Right atrium auricular region (tissue), 2 donors: ENCODE data around the gene OR5M3. TPM values are rescaled to one million over a fixed set of nuclear protein-coding genes. Genes with fewer than 3 reads are reported as not detected.

Experiments used
- DNase-seq: peaks from one replicate; pipeline ENCODE4 v3.0.0-alpha.2; 2019; ENCODE audit warnings: low spot score
- H3K27ac ChIP-seq, 2 donors: fragments of 200-600 bp; sonication (generic); 1 replicate in 1 of 2; 2 replicates in 1 of 2; pipeline ENCODE4 v1.5.1; 2016 to 2019
- H3K27me3 ChIP-seq, 2 donors: fragments of 200-600 bp; sonication (generic); one replicate each; pipeline versions ENCODE4 v1.5.1 to v1.6.0; 2017 to 2019
- H3K36me3 ChIP-seq: fragments of 200-600 bp; sonication (generic); one replicate; pipeline ENCODE4 v1.5.1; 2016
- H3K4me1 ChIP-seq, 2 donors: fragments of 200-600 bp; sonication (generic); one replicate each; pipeline versions ENCODE4 v1.5.1 to v1.6.0; 2017 to 2019
- H3K4me3 ChIP-seq, 2 donors: fragments of 200-600 bp; sonication (generic); 1 replicate in 1 of 2; 2 replicates in 1 of 2; pipeline ENCODE4 v1.5.1; 2017 to 2019; ENCODE audit warnings: mild to moderate bottlenecking in 1 of 2, moderate library complexity in 1 of 2
- H3K9me3 ChIP-seq, 2 donors: fragments of 200-600 bp; sonication (generic); one replicate each; pipeline ENCODE4 v1.5.1; 2019
- CTCF ChIP-seq, 2 donors: fragments of 200-600 bp; sonication (generic); IDR thresholded peaks; one replicate each; pipeline ENCODE4 v1.5.1; 2019; ENCODE audit warnings: antibody characterized with exemption in 2 of 2
- total RNA-seq, 2 donors: library from RNA; depleted of rRNA; stranded (reverse); fragments of >200 nt; gene quantifications; one replicate each; pipeline ENCODE4 v1.1.0, GENCODE V29; 2016

The OR5M3 gene
- total RNA-seq, 2 donors from 2014 or later = not detected

DNA sequence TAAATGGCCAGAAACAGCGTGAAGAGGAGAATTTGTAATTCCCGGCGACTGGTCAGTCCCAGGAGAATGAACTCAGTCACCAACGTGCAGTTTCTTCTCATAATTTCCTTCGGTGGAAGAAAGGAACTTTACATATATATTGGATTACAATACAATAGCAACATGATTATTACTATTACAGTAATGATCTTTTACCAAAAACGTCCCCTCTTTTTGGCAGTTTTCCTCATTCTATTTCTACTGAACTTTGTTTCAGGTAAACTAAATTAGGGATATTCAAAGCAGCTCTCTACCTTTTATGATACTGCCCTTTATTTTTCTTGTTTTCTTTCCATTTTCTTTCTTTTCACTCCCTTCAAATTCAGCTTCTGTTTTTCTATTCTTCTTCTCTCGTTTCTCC lies 18.1 kb upstream of the OR5M3 start, which contains the start of gene OR5M8:
Gene OR5M8 (minus strand): TSS at position 101 of the 400 bp plus-strand sequence. CDS start 0 bp downstream, at position 101.
- no peaks in the 10 kb centered on the region for H3K4me1 ChIP-seq
- no peak for TF ChIP-seq CTCF (IDR thresholded peaks at IDR 0.05)
- no peak for DNase-seq
- no peaks in the 10 kb centered on the region for H3K27me3 ChIP-seq
- H3K9me3 ChIP-seq = peaks cover 0 to 6% of the 10 kb centered on the region in 2 donors
- H3K27ac ChIP-seq = no peak within 1 kb of the TSS
- no peaks in the 10 kb centered on the region for H3K36me3 ChIP-seq
- no peak within 1 kb of the TSS for H3K4me3 ChIP-seq

GRCh38 chr11:56486801-56487200 lies 13.6 kb upstream of the OR5M3 start:
- peaks cover 0 to 6% of the 10 kb centered on the region in 2 donors for H3K9me3 ChIP-seq
- H3K4me3 ChIP-seq = no peak overlapping the region
- TF ChIP-seq CTCF (IDR thresholded peaks at IDR 0.05) = no peak
- no peak overlapping the region for H3K27ac ChIP-seq
- no peaks in the 10 kb centered on the region for H3K27me3 ChIP-seq
- H3K36me3 ChIP-seq = no peaks in the 10 kb centered on the region
- DNase-seq = no peak
- H3K4me1 ChIP-seq = no peaks in the 10 kb centered on the region

DNA sequence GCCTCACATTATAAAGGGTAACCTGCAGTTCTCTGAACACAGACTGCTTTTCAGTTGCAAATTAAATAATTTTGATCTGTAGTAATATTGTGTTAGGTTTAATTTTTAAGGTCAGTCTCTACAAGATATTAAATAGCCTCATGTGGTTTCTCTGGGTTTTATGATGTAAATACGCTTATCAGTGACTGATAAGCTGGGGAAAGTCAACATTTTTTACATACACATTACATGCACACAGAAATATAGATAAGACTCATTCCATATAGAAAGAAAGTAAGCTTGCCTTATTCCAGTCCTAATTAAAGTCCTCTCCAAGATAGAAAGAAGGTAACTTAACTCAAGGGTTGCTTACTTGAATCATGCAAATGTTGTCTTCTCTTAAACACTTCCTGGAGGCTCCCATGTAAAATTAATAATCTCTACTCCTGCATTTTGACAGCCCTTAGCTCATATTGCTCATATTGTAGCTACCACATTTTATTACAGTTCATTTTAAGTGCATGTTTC lies 1.6 kb upstream of the OR5M3 start:
- Histone ChIP-seq H3K9me3 (no peaks in the 10 kb centered on the region), H3K4me3 (no peak overlapping the region), H3K27me3 (no peaks in the 10 kb centered on the region), H3K4me1 (no peaks in the 10 kb centered on the region), H3K27ac (no peak overlapping the region), H3K36me3 (no peaks in the 10 kb centered on the region)
- no peak for DNase-seq
- TF ChIP-seq CTCF (IDR thresholded peaks at IDR 0.05) = no peak

DNA sequence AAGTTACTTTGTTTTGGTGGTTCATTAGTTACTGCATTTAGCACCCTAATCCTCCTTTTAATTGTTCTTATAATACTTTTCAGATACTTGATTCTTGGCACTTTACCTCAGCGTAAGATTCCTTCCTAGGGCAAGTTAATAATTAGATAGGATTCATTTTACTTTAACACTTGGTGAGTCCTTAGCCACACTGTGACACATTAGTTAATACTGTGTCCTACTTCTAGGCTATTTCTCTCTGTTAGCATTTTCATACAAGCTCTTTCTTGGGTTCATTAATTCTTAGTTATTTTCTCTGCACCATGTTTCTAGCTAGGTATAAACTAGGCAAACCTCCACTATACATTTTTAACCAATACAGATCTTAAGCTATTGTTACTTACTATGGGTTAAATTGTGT lies 16.1 kb downstream of the OR5M3 start:
- H3K9me3 ChIP-seq = no peaks in the 10 kb centered on the region
- no peak for TF ChIP-seq CTCF (IDR thresholded peaks at IDR 0.05)
- no peak for DNase-seq
- no peaks in the 10 kb centered on the region for H3K4me1 ChIP-seq
- H3K27me3 ChIP-seq = no peaks in the 10 kb centered on the region
- H3K27ac ChIP-seq = no peak overlapping the region
- H3K4me3 ChIP-seq = no peak overlapping the region
- no peaks in the 10 kb centered on the region for H3K36me3 ChIP-seq

DNA sequence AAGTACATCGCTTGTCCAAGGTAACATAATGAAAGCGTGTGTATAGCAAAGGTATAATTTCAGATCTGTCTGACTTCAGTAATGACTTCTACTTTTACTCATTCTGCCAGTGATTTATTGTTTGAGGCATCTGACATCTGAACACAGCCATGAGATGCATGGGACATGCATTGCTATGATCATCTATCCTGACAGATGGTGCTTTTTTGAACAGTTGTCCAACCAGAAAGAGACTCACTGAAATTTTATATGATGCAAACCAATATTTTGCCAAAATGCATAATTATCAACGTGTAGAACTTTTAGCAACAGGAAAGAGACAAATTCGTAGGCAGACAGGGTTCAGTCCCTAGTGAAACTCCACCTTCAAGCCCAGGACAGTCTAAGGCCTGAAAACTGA lies 19.6 kb downstream of the OR5M3 start:
- no peaks in the 10 kb centered on the region for H3K27me3 ChIP-seq
- no peak for DNase-seq
- H3K27ac ChIP-seq = no peak overlapping the region
- no peaks in the 10 kb centered on the region for H3K4me1 ChIP-seq
- no peaks in the 10 kb centered on the region for H3K36me3 ChIP-seq
- no peaks in the 10 kb centered on the region for H3K9me3 ChIP-seq
- TF ChIP-seq CTCF (IDR thresholded peaks at IDR 0.05) = no peak
- no peak overlapping the region for H3K4me3 ChIP-seq

Other genes starting within 250 kb of the OR5M3 start
- not detected for gene OR5T2, start 239.1 kb downstream of the OR5M3 start, total RNA-seq
- not detected for gene OR5T3, start 221.1 kb downstream of the OR5M3 start, total RNA-seq
- gene OR5T1, start 199.2 kb downstream of the OR5M3 start, total RNA-seq = not detected
- not detected for gene OR8H1, start 181.1 kb downstream of the OR5M3 start, total RNA-seq
- gene OR8K3, start 158.2 kb downstream of the OR5M3 start, total RNA-seq = not detected
- not detected for gene OR8K1, start 127.3 kb downstream of the OR5M3 start, total RNA-seq
- not detected for gene OR8J1, start 119.1 kb downstream of the OR5M3 start, total RNA-seq
- gene OR8U1, start 97.7 kb downstream of the OR5M3 start, total RNA-seq = not detected
- not detected for gene OR5AL1, start 60.7 kb downstream of the OR5M3 start, total RNA-seq
- gene OR5M8, start 18.0 kb upstream of the OR5M3 start, total RNA-seq = not detected
- gene OR5M11, start 69.9 kb upstream of the OR5M3 start, total RNA-seq = not detected
- not detected for gene OR5M10, start 104.4 kb upstream of the OR5M3 start, total RNA-seq
- not detected for gene OR5M1, start 141.5 kb upstream of the OR5M3 start, total RNA-seq
- gene OR5AP2, start 169.1 kb upstream of the OR5M3 start, total RNA-seq = not detected
- not detected for gene OR5AR1, start 190.3 kb upstream of the OR5M3 start, total RNA-seq
- gene OR9G1, start 225.7 kb upstream of the OR5M3 start, total RNA-seq = not detected